GM18502 (cell line): ENCODE results near the gene DCAF5.

Source experiments
- ATAC-seq: cut with Tn5 transposase; IDR thresholded peaks from one replicate; pipeline ENCODE4 v1.9.1; 2021; ENCODE audit warnings: mild to moderate bottlenecking; ENCODE audit not compliant: unreplicated experiment, poor library complexity

The DCAF5 gene

GRCh38 chr14:69013943-69014782 is 138.8 kb downstream of the DCAF5 start:
- no peak for ATAC-seq

- ATAC-seq = no peak
Observed at GRCh38 chr14:69012256-69012953, 140.5 kb downstream of the DCAF5 start.

- ATAC-seq = no peak
Observed at GRCh38 chr14:69010648-69011047, 142.3 kb downstream of the DCAF5 start.

- no peak for ATAC-seq
Observed at GRCh38 chr14:69008421-69008884, 144.5 kb downstream of the DCAF5 start.

GRCh38 chr14:69006346-69006745 is 146.6 kb downstream of the DCAF5 start:
- no peak for ATAC-seq

- no peak for ATAC-seq
Observed at GRCh38 chr14:69005432-69006148, 147.3 kb downstream of the DCAF5 start.

- no peak for ATAC-seq
Observed at GRCh38 chr14:69004731-69005431, 148.0 kb downstream of the DCAF5 start.

GRCh38 chr14:69003626-69004025 is 149.3 kb downstream of the DCAF5 start:
- ATAC-seq = no peak

- ATAC-seq = no peak
Observed at GRCh38 chr14:69002069-69002468, 150.8 kb downstream of the DCAF5 start.

GRCh38 chr14:69001375-69001774 is 151.5 kb downstream of the DCAF5 start:
- ATAC-seq = no peak
